Measurements from ENCODE around the gene KRT23. TPM values are rescaled to one million over a fixed set of nuclear protein-coding genes. Genes with fewer than 3 reads are reported as not detected.

Gene KRT23, protein sequence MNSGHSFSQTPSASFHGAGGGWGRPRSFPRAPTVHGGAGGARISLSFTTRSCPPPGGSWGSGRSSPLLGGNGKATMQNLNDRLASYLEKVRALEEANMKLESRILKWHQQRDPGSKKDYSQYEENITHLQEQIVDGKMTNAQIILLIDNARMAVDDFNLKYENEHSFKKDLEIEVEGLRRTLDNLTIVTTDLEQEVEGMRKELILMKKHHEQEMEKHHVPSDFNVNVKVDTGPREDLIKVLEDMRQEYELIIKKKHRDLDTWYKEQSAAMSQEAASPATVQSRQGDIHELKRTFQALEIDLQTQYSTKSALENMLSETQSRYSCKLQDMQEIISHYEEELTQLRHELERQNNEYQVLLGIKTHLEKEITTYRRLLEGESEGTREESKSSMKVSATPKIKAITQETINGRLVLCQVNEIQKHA
- total RNA-seq: 0.80 TPM
- long read RNA-seq, partial matches to known transcripts: 3 of 3 reads
- long read RNA-seq, other reads (novel, unspliced or antisense): 0 of 3 reads

DNA sequence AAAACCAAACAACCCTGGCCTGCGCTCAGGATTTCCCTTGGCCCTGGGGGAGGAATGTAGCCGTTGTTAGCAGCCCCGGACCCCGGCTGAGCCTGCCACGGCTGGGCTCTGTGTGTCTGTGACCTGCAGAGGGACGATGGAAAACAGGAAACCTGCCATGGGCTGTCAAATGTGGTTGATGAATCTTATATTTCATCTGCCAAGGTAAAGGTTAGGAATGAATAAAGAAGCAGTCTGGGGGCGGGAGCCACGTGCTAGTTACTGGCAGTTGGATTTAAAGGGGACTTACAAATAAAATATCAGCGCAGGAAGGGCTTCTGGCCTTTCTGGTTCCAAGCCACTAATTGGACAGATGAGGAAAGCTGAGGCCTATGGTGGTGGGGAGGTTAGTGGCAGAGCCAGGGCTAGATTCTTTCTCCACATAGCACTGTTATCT lies at the start of gene KRT23:
TSS of gene KRT23 (minus strand) at position 263 of the 436 bp plus-strand sequence. CDS start 1,043 bp downstream, outside the sequence.
- DNase-seq (ENCODE audit: low spot score): no peak

DNA sequence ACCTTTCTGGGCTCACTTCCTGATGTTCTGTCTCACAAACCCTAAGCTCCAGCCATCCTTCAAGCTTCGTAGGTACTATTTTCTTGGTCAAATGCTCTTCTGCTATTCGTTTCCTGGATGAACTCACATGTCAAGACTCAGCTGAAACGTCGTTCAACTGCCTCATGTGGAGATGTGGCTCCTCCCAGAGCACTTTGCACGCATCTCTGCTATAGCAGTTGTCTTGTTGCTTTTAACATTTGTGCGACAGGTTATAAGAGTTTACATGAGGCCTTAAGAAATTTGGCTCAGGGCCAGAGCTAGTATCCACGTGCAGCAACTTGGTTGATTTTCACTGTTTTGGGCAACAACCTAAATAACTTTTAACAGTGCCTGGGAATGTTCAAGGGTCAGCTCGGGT lies 49.5 kb upstream of the KRT23 start:
- DNase-seq (ENCODE audit: low spot score): no peak

DNA sequence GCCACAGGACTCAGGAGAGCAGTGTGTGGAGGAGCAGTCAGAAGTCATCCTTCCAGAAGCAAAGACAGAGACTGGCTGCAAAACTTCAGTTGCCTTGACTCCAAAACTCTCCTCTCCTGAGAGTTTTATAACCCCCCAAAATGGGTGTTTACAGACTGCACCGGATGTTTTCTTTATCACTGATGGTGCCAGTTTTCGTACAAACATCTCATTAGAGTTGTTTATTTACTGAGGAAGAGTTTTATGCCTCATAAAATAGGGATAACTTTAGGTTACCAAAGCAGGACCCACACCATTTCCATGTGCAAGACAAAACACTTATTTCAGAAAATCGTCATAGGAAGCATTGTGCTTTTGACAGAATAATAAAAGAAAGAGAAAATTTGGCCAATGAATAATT lies 46.8 kb upstream of the KRT23 start, which contains the start of gene KRT40:
TSS of gene KRT40 (minus strand) at position 101 of the 400 bp plus-strand sequence. CDS start at position 48, 53 bp downstream.
- DNase-seq (ENCODE audit: low spot score): no peak

DNA sequence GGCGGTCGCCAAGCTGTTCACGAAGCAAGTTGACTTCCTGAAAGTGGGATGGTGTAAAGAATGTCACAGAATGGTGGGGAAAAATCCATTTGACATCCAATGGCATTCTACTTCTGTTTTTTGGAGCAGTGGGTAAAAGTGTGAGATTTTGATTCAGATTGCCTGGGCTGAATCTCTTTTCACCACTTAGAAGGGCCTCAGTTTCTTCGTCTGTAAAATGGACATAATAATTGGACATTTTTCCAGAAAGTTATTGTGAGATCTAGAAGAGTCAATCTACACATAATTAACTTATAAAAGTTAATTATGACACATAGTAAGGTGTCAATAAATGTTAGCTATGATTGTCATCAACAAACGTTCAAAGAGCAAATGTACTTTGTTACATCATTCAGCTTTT lies 43.7 kb upstream of the KRT23 start:
- DNase-seq (ENCODE audit: low spot score): no peak

DNA sequence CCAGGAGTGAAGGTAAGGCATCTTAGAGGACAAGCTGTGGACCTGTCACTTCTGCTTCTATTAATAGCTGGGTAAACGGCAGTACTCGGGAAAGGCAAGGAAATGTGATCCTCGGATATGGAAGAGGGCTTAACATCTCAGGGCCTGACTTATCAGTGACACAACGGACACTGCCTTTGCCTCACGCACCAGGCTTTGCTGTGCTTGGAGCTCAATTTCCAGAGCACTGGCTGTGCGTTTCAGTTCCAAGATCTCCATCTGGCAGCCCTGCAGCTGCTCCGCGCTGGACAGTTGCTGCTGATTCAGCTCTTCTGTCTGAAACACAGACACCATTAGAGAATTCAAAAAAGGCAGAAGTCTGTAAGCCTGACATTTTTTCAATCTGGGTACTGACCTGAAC lies 43.1 kb upstream of the KRT23 start:
- no peak for DNase-seq (ENCODE audit: low spot score)

DNA sequence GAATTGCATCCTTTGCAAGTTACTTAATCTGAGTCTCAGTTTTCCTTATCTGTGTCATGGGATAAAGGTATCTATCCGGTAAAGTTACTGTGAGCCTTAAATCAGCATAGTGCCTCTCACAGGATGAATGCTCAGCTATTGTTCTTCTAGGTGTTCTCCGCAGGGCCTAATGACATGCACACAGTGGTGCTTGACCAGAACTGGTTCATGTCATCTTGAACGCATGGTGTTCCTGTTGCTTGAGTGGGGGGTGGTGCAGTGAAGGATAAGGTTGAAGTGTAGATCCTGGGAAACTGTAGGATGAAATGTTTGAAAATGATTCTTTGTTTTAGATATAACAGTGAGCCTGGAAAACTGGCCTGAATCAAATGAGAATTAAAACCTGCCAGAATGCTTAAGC lies 42.7 kb upstream of the KRT23 start:
- DNase-seq (ENCODE audit: low spot score): no peak

DNA sequence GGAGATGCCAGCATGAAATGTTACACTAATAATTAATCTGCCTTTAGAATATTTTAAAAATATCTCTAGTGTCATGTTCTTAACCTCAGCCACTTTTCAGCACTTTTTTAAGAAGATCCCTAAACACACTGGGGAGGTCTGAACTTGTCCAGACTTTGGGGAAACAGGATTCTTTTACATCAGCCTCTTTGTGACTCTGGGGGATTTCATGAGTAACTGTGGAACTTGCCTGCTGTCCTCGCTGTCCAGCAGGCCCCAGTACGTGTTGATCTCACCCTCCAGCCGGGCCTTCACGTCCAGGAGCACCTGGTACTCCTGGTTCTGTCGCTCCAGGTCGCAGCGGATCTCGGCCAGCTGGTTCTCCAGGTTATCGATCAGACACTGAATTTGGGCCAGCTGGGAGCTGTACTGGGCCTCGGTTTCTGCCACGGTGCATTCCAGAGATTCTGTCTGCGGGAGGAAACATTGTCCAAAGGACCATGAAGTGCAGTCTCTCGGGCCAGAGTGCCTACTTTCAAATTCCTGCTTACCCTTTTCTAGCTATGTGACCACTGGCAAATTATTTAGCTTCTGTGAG lies 41.2 kb upstream of the KRT23 start:
- DNase-seq (ENCODE audit: low spot score): no peak

DNA sequence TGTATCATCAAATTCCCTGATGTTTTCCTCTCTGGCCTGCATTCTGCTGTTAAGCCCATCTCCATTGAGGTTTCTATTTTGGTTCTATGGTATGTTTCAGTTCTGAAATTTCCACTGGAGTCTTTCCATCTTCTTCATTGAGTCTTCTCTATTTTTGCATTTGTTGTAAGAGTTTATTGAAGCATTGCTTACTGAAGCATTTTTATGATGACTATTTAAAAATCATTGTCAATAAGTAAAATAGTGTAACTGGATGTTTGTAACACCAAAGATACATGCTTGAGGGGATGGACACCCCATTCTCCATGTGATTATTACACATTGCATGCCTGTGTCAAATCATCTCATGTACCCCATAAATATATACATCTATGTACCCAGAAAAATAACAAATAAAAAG lies 38.1 kb upstream of the KRT23 start:
- no peak for DNase-seq (ENCODE audit: low spot score)

DNA sequence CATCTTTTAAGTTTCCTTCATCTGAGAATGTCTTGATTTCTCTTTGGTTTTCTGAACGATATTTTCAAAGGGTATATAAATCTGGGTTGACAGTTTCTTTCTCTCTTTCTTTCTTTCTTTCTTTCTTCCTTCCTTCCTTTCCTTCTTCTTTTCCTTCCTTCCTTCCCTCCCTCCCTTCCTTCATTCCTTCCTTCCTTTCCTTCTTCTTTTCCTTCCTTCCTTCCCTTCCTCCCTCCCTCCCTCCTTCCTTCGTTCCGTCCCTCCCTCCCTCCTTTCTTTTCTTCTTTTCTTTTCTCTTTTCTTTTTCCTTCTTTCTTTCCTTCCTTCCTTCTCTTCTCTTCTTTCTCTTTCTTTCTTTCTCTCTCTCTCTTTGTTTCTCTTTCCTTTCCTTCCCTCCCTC lies 36.9 kb upstream of the KRT23 start:
- DNase-seq (ENCODE audit: low spot score): no peak

DNA sequence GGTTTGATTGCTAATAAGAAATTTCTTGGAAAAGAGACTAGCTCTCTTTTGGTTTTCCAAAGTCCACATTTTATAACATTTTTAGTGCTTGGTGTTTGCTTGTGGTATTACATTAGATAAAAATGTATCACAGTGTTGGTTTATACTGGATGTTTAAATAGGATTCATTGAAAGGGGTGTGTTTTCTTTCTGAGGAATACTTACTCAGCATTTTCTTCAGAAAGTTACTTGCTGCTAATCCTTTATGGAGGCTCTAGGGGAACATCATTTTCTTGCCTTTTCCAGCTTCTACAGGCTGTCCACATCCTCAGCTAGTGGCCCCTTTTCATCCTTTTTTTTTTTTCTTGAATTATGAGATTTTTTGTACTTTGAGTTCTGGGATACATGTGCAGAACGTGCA lies 30.1 kb upstream of the KRT23 start:
- DNase-seq (ENCODE audit: low spot score): no peak

DNA sequence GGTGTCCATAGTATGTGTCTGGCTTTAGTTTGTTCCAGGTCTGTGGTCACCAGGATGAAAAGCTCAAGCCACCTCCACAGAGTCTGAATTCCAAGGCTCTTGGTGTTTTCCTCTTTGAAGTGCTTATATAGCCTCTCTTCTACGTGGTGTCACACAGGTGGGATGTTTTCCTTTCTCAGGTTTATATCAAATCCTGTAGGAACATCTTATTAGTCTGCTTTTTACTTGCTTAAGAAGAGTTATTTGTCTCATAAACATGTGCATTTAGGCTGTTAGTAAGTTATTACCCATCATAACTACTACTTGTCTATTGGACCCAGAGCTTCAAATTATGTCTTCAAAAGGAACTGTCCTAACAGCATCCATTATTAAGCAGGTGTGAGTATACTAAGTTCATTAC lies 29.4 kb upstream of the KRT23 start, which contains the start of gene KRT39:
TSS of gene KRT39 (minus strand) at position 101 of the 400 bp plus-strand sequence. CDS start at position 9, 92 bp downstream.
- no peak for DNase-seq (ENCODE audit: low spot score)

DNA sequence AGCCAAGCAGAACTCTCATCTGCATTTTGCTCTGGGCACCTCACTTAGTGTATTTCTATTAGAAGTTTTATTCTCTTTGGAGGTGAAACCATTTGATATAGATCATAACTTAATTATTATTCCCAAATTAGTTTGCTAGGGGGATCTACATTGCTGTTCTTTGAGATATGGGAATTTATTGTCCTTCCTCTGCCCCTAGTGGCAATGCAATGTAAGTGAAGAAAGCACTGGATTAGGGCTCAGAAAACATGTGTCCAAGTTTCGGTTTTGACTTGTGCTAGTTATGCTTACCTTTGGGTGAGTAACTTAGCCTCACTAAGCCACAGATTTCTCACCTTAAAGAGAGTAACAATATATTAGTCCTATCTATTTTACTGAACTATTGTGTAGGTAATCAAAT lies 26.4 kb upstream of the KRT23 start:
- DNase-seq (ENCODE audit: low spot score): no peak

DNA sequence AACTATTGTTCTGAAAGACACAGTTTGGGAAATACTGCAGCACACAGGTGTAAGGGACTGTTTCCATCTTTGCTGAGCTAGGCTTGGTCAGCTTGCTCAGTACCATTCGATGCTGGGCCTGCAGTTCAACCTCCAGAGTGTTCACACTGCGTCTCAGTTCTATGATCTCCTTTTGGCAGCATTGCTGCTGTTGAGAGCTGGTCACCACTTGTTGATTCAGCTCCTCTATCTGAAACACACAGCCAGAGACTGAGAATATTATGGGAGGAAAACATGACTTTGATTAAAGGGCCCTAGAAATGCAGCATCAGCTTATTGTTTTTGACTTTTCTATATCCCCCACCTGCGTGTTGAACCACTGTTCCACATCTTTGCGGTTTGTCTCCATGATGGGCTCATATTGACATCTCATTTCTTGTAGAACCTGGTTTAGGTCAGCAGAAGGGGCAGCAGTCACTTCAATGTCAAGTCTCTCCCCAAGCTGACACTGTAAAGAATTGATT lies 24.7 kb upstream of the KRT23 start:
- DNase-seq (ENCODE audit: low spot score): no peak

DNA sequence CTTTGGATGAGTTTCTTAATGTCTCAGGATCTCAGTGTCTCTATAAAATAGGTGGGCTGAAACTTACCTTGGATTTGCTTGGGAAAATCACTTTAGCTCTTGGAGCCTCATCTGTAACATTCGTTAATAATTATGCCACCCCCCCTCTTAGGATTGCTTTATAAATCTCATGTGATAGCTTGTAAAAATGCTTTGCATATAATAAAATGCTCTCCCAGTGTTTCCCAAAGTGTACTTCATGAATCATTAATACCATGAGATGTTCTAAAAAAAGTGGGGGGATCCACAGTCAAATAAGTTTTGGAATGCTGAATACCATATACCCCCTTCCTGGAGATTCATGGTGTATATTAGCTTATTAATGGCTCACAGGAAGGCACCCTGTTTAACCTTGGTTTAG lies 24.1 kb upstream of the KRT23 start:
- no peak for DNase-seq (ENCODE audit: low spot score)

DNA sequence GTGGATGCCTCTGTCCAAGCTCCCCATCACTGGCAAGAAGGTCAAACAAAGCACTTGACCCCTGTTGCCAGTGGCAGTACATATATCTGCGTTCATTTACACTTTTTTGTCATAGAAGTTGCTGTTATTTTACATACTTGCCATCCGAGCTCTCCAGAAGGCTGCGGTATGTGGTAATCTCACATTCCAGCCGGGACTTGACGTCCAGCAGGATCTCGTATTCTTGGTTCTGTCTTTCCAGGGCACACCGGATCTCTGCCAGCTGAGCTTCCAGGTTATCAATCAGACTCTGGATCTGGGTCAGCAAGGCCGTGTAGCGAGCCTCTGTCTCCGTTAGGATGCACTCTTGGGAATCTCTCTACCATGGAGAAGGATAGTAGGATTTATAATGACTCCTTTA lies 22.7 kb upstream of the KRT23 start:
- no peak for DNase-seq (ENCODE audit: low spot score)

DNA sequence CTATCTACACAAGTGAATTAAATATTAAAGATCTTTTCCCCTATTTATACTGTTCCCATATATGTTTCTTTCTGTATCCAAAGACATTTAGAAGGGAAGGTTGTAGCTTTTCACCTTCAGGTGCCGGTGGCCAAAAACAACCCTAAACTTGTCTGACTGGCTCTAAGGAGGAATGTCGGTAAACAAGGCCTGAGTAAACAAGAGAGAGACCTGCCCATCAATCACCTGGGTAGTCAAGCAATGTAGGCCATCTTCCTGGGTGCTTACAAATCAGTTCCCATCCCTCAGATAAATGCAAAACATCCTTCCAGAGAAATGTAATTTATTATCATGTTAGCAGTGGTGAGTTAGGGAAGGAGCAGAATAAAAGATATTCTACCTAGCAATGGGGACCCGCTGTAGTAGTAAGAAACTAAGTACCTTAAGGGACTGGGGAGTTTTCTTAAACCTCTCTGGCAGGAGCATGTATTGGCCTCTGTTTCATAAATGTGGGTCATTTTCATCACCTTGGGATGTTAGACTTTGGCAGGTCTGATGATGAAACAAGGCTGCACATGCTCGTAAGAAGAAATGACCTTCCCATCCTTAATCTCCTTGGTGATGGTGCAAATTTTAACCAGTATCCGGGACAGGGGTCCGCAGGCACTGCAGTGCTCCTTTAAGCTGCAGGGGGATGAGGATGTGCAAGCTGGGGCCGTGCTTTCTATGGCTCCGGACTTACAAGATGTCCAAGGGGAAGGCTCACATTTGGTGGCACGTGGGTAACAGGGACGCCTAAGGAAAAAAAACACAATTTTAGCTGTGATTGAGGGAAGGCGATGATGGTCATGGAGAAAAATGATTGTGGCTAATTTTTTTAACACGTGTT lies 20.9 kb upstream of the KRT23 start:
- DNase-seq (ENCODE audit: low spot score): no peak

DNA sequence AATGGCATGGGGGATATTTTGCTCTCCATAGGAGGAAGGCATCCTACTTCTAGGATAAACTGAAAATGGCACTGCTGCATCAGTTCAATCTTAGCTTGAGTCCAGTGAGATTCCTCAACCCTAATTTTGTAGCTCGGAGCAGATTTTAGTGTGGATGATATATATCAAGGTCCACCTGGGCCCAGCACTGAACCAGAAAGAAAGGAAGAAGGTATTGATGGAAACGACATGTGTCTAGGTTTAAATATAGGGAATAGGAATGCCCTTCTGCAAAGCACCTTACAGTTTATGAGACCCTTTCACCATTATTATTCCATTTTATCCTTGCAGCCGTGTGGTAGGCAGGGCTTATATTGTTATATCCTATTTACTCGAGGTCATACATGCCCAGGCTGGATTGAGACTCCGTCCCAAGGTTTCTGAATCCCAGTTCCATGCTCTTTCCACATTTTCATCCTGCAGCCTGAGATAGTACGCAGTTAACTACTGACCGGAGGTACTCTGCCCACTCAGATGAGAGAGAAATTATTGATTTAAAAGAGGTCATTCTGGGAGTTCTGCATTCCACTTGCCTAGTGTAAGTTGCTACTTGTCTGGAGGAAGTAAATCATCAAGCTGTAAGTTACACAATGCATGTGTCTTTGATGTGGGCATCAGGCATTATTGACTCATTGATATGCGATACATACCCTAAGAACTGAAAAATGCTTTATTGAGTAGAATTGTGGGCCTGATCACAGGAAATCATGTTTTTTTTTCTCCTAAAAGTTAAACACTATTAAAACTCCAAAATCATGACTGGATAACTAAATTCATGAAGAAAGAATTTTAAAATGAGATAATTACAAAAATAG lies 19.2 kb upstream of the KRT23 start:
- no peak for DNase-seq (ENCODE audit: low spot score)

DNA sequence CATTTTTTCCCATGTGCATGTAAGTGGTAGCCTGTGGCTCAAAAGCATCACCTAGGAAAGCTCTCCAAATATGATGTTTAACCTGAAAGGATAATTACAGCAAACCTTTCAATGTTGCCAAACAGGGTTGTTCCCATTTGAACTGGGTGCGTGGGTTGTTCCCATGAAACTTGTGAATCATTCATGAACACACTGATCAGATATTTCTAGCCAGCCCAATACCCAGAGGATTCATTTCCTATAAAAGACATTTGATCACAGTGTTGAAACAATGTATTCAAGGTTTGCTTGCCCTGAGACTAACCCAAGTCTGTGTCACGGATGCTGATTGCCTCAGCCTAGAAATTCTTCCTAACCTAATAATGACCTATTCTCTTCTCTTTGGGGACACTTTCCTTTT lies 16.4 kb upstream of the KRT23 start:
- no peak for DNase-seq (ENCODE audit: low spot score)

DNA sequence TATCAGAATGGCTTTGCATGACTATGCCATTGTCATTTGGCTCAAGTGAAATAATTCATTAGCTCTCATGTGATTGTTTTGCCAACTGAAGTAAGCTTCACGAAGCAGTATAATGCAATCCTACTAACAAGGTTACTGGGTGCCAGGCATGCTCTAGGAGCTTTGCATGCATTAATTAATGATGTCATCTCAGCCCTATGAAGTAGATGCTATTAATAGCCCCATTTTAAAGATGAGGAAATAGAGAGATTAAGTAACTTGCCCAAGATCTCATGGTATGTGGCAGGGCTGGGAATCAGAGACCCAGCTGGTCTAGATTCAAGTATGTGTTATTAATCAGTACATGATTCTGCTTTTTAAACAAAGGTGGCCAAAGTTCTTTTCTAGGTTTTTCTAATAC lies 15.2 kb upstream of the KRT23 start:
- DNase-seq (ENCODE audit: low spot score): no peak

DNA sequence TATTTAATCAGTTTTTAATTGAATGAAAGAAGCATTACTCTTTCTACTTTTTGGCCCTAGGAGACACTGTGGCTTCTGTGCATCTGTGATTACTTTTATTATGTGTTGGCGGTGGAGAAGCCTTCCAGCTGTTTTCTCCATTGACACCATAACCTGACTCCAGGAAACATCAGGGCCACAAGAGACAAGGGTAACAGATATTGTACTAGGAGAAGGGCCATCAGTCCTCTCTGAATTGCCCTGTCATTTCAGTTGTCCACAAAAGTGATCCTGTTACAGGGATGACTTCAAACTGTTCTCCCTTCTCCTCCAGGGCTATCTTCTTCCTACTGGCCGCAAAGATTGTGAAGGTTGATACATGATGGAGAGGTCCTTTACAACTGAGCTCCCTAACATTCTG lies 14.7 kb upstream of the KRT23 start:
- no peak for DNase-seq (ENCODE audit: low spot score)
